GM23338 (cell line): Measurements from ENCODE around the gene PIGV.

Experiments
- CREB1 ChIP-seq: fragments of 250-450 bp; sonication (Bioruptor Pico); IDR thresholded peaks from 2 replicates; pipeline ENCODE4 v1.5.0; 2020; ENCODE audit warnings: low read depth, mild to moderate bottlenecking, moderate library complexity
- CTCF ChIP-seq, 2 experiments: fragments of 200-600 bp in 1 of 2; sonication (generic) in 1 of 2; conservative IDR thresholded peaks; 2 replicates each; pipeline versions ENCODE4 v1.5.1 to v1.6.1; 2016 to 2017; ENCODE audit warnings: antibody characterized with exemption in 2 of 2, low read depth in 2 of 2, mild to moderate bottlenecking in 2 of 2, moderate library complexity in 1 of 2
- EZH2 ChIP-seq: fragments of 200-600 bp; sonication (generic); IDR thresholded peaks from one replicate; pipeline ENCODE4 v1.8.0; 2017; ENCODE audit warnings: antibody characterized with exemption, mild to moderate bottlenecking, low read depth; ENCODE audit not compliant: unreplicated experiment
- EZH2phosphoT487 ChIP-seq: fragments of 200-600 bp; sonication (generic); IDR thresholded peaks from one replicate; pipeline ENCODE4 v1.8.1; 2018; ENCODE audit warnings: antibody characterized with exemption; ENCODE audit not compliant: unreplicated experiment
- JUNB ChIP-seq: IDR thresholded peaks from one replicate; pipeline ENCODE4 v1.6.1; 2016; ENCODE audit warnings: antibody characterized with exemption; ENCODE audit not compliant: unreplicated experiment
- NANOG ChIP-seq: IDR thresholded peaks from 2 replicates; pipeline ENCODE4 v1.6.1; 2016; ENCODE audit warnings: antibody characterized with exemption, borderline replicate concordance
- POLR2AphosphoS5 ChIP-seq: IDR thresholded peaks from 2 replicates; pipeline ENCODE4 v1.6.1; 2016; ENCODE audit warnings: antibody characterized with exemption, low read depth
- REST ChIP-seq: IDR thresholded peaks from one replicate; pipeline ENCODE4 v1.6.1; 2018; ENCODE audit warnings: antibody characterized with exemption; ENCODE audit not compliant: unreplicated experiment
- STAT1 ChIP-seq: IDR thresholded peaks from one replicate; pipeline ENCODE4 v1.6.1; 2016; ENCODE audit warnings: antibody characterized with exemption; ENCODE audit not compliant: unreplicated experiment
- ZNF114 ChIP-seq: fragments of 250-450 bp; sonication (Bioruptor Pico); IDR thresholded peaks from 2 replicates; pipeline ENCODE4 v1.5.0; 2020; ENCODE audit warnings: mild to moderate bottlenecking, moderate library complexity
- ZNF331 ChIP-seq: fragments of 250-450 bp; sonication (Bioruptor Pico); IDR thresholded peaks from 2 replicates; pipeline ENCODE4 v1.5.0; 2020; ENCODE audit warnings: low read depth, mild to moderate bottlenecking, moderate library complexity
- ZNF462 ChIP-seq: fragments of 250-450 bp; sonication (Bioruptor Pico); IDR thresholded peaks from 2 replicates; pipeline ENCODE4 v1.5.0; 2020; ENCODE audit warnings: mild to moderate bottlenecking, moderate library complexity
- TF ChIP-seq, protein P1 (sequence below): IDR thresholded peaks from 2 replicates; pipeline ENCODE4 v1.6.1; 2016; ENCODE audit warnings: antibody characterized with exemption

GRCh38 chr1:26811708-26812107 lies 24.0 kb downstream of the PIGV start:
- no peak for TF ChIP-seq REST
- no peak for TF ChIP-seq CTCF (conservative IDR thresholded peaks at IDR 0.05; ENCODE audit: low read depth in 2 of 2)
- no peak for TF ChIP-seq EZH2phosphoT487
- no peak for TF ChIP-seq EZH2
- no peak for TF ChIP-seq POLR2AphosphoS5
- no peak for TF ChIP-seq NANOG
- TF ChIP-seq, protein P1, sequence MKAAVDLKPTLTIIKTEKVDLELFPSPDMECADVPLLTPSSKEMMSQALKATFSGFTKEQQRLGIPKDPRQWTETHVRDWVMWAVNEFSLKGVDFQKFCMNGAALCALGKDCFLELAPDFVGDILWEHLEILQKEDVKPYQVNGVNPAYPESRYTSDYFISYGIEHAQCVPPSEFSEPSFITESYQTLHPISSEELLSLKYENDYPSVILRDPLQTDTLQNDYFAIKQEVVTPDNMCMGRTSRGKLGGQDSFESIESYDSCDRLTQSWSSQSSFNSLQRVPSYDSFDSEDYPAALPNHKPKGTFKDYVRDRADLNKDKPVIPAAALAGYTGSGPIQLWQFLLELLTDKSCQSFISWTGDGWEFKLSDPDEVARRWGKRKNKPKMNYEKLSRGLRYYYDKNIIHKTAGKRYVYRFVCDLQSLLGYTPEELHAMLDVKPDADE = no peak
- no peak for TF ChIP-seq CREB1 (CRISPR knock-in tag)
- TF ChIP-seq STAT1 = no peak
- TF ChIP-seq ZNF114 (CRISPR knock-in tag) = no peak
- TF ChIP-seq JUNB = no peak
- TF ChIP-seq ZNF462 = no peak
- TF ChIP-seq ZNF331 (CRISPR knock-in tag) = no peak
